ENCODE results near the gene SYPL2.

GRCh38 chr1:109498161-109498801, 31.9 kb downstream of the SYPL2 start:
- TF ChIP-seq, protein P1, sequence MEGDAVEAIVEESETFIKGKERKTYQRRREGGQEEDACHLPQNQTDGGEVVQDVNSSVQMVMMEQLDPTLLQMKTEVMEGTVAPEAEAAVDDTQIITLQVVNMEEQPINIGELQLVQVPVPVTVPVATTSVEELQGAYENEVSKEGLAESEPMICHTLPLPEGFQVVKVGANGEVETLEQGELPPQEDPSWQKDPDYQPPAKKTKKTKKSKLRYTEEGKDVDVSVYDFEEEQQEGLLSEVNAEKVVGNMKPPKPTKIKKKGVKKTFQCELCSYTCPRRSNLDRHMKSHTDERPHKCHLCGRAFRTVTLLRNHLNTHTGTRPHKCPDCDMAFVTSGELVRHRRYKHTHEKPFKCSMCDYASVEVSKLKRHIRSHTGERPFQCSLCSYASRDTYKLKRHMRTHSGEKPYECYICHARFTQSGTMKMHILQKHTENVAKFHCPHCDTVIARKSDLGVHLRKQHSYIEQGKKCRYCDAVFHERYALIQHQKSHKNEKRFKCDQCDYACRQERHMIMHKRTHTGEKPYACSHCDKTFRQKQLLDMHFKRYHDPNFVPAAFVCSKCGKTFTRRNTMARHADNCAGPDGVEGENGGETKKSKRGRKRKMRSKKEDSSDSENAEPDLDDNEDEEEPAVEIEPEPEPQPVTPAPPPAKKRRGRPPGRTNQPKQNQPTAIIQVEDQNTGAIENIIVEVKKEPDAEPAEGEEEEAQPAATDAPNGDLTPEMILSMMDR (conservative IDR thresholded peaks at IDR 0.05 in 1 of 2, IDR thresholded peaks at IDR 0.05 in 1 of 2; ENCODE audit: low read depth in 1 of 2, low read length in 2 of 2), result peak; percentile 53 to 65
- no peak for TF ChIP-seq EZH2 (IDR thresholded peaks at IDR 0.05; ENCODE audit: low read length, missing control alignments)
